SK-MEL-5 (cell line): Measurements from ENCODE around the gene PIP5K1B. TPM values are rescaled to one million over a fixed set of nuclear protein-coding genes. Genes with fewer than 3 reads are reported as not detected.

Experiments used
- DNase-seq: peaks from one replicate; pipeline ENCODE4 v3.0.0-alpha.2; 2016; ENCODE audit warnings: low read depth, low spot score
- in situ Hi-C: cut with HindIII; loops from 2 replicates; pipeline ENCODE4 v1.10.0; 2016; ENCODE audit warnings: low sequenced_read_pairs, high pct_unique_total_duplicates, low pct_unique_long_range_greater_than_20kb
- total RNA-seq: library from RNA; depleted of rRNA; stranded (reverse); fragments of >200 nt; shearing (Covaris generic); gene quantifications from 2 replicates; pipeline ENCODE4 v1.2.3, GENCODE V29; 2014

Gene PIP5K1B
- total RNA-seq, 1 experiment from 2014 or later, result 5.0 TPM

- in situ Hi-C loops, result no loop called here
- no peak for DNase-seq
Observed at GRCh38 chr9:68933434-68934328, 228.6 kb downstream of the PIP5K1B start.

- in situ Hi-C loops, result no loop called here
- DNase-seq, result no peak
Observed at GRCh38 chr9:68934329-68934644, 229.2 kb downstream of the PIP5K1B start.

GRCh38 chr9:68940573-68940972 lies 235.5 kb downstream of the PIP5K1B start:
- in situ Hi-C loops, result no loop called here
- DNase-seq, result no peak

GRCh38 chr9:68941780-68942459 lies 236.9 kb downstream of the PIP5K1B start:
- in situ Hi-C loops, result no loop called here
- no peak for DNase-seq

GRCh38 chr9:68942790-68943189 lies 237.8 kb downstream of the PIP5K1B start:
- in situ Hi-C loops, result no loop called here
- DNase-seq, result no peak

GRCh38 chr9:68947015-68947414 lies 242.0 kb downstream of the PIP5K1B start:
- no peak for DNase-seq
- in situ Hi-C loops, result no loop called here

GRCh38 chr9:68947842-68948569 lies 243.0 kb downstream of the PIP5K1B start:
- no peak for DNase-seq
- in situ Hi-C loops, result no loop called here

GRCh38 chr9:68949271-68950000 lies 244.4 kb downstream of the PIP5K1B start:
- in situ Hi-C loops, result no loop called here
- DNase-seq, result peak; percentile 73

- in situ Hi-C loops, result no loop called here
- DNase-seq, result no peak
Observed at GRCh38 chr9:68950188-68950587, 245.1 kb downstream of the PIP5K1B start.

- in situ Hi-C loops, result no loop called here
- no peak for DNase-seq
Observed at GRCh38 chr9:68950689-68951088, 245.6 kb downstream of the PIP5K1B start.

- no peak for DNase-seq
- in situ Hi-C loops, result no loop called here
Observed at GRCh38 chr9:68951879-68952659, 247.0 kb downstream of the PIP5K1B start.

GRCh38 chr9:68953771-68954170 lies 248.7 kb downstream of the PIP5K1B start:
- in situ Hi-C loops, result no loop called here
- DNase-seq, result no peak

- in situ Hi-C loops, result no loop called here
- DNase-seq, result peak; percentile 61
Observed at GRCh38 chr9:68955330-68955729, 250.3 kb downstream of the PIP5K1B start.

GRCh38 chr9:68957479-68957878 lies 252.4 kb downstream of the PIP5K1B start:
- no peak for DNase-seq
- in situ Hi-C loops, result no loop called here

- in situ Hi-C loops, result no loop called here
- no peak for DNase-seq
Observed at GRCh38 chr9:68961587-68961986, 256.5 kb downstream of the PIP5K1B start.

- in situ Hi-C loops, result no loop called here
Observed at GRCh38 chr9:68963416-68963815, 258.4 kb downstream of the PIP5K1B start.

GRCh38 chr9:68964102-68964541 lies 259.1 kb downstream of the PIP5K1B start:
- peak; percentile 88 for DNase-seq
- in situ Hi-C loops, result no loop called here

More at GRCh38 chr9:68963416-68963815, 258.4 kb downstream of the PIP5K1B start:
- DNase-seq, result peak; percentile 36
